HEK293 (cell line): ENCODE data around the gene CMTM1.

Source experiments
- CTCF ChIA-PET: fragments of 350-600 bp; formaldehyde crosslinking; extraction: SDS; loops from one replicate; lab custom pipeline; 2021; ENCODE audit warnings: antibody characterized with exemption; lab: Yijun Ruan, JAX
- POLR2A ChIA-PET: fragments of 300-600 bp; formaldehyde crosslinking; extraction: SDS; loops from one replicate; lab custom pipeline; 2020; ENCODE audit warnings: antibody characterized with exemption, inconsistent platforms; lab: Yijun Ruan, JAX
- H3K27ac ChIP-seq: fragments of 200-500 bp; sonication (Bioruptor generic); 2 replicates; pipeline ENCODE4 v1.5.1; 2014; ENCODE audit warnings: low read depth, low read length, control low read depth, inconsistent platforms; ENCODE audit errors: extremely low read depth
- H3K36me3 ChIP-seq, 2 experiments: fragments of 200-500 bp in 1 of 2; sonication (Bioruptor generic) in 1 of 2; 1 replicate in 1 of 2; 2 replicates in 1 of 2; pipeline ENCODE4 v1.5.1; 2014 to 2017; ENCODE audit warnings: inconsistent platforms in 2 of 2, low read length in 2 of 2; ENCODE audit not compliant: control insufficient read depth in 2 of 2, insufficient read depth in 1 of 2
- H3K4me1 ChIP-seq: fragments of 200-500 bp; sonication (Bioruptor generic); 2 replicates; pipeline ENCODE4 v1.5.1; 2014; ENCODE audit warnings: mild to moderate bottlenecking, low read length, inconsistent platforms; ENCODE audit not compliant: control insufficient read depth, insufficient read depth
- H3K4me3 ChIP-seq: 2 replicates; pipeline ENCODE4 v1.5.1; 2011; ENCODE audit warnings: low read depth, mild to moderate bottlenecking, control low read depth, low read length, moderate library complexity
- H3K9me3 ChIP-seq: fragments of 200-500 bp; sonication (Bioruptor generic); 2 replicates; pipeline ENCODE4 v1.5.1; 2014; ENCODE audit warnings: low read depth, low read length, inconsistent platforms; ENCODE audit not compliant: control insufficient read depth, insufficient read depth
- BCL11B ChIP-seq: fragments of 450-650 bp; formaldehyde crosslinking; IDR thresholded peaks from 2 replicates; pipeline ENCODE4 v1.5.1; 2016; ENCODE audit warnings: low read depth, missing biosample characterization, missing genetic modification characterization
- BCL6B ChIP-seq: fragments of 450-650 bp; formaldehyde crosslinking; IDR thresholded peaks from 2 replicates; pipeline ENCODE4 v1.5.1; 2017; ENCODE audit warnings: missing biosample characterization, missing genetic modification characterization
- GLI4 ChIP-seq: fragments of 450-650 bp; formaldehyde crosslinking; IDR thresholded peaks from 2 replicates; pipeline ENCODE4 v1.5.1; 2016; ENCODE audit warnings: missing biosample characterization, missing genetic modification characterization
- RBAK ChIP-seq: fragments of 450-650 bp; formaldehyde crosslinking; IDR thresholded peaks from 2 replicates; pipeline ENCODE4 v1.5.1; 2016; ENCODE audit warnings: missing biosample characterization, missing genetic modification characterization
- SP7 ChIP-seq: fragments of 450-650 bp; formaldehyde crosslinking; IDR thresholded peaks from 2 replicates; pipeline ENCODE4 v1.5.1; 2016; ENCODE audit warnings: missing biosample characterization, missing genetic modification characterization
- ZBTB17 ChIP-seq: fragments of 450-650 bp; formaldehyde crosslinking; IDR thresholded peaks from 2 replicates; pipeline ENCODE4 v1.5.1; 2016; ENCODE audit warnings: missing biosample characterization, missing genetic modification characterization
- ZIC2 ChIP-seq: fragments of 450-650 bp; formaldehyde crosslinking; IDR thresholded peaks from 2 replicates; pipeline ENCODE4 v1.5.1; 2016; ENCODE audit warnings: missing biosample characterization, missing genetic modification characterization
- ZNF112 ChIP-seq: fragments of 450-650 bp; formaldehyde crosslinking; IDR thresholded peaks from 2 replicates; pipeline ENCODE4 v1.5.0; 2017; ENCODE audit warnings: missing biosample characterization, missing genetic modification characterization
- ZNF148 ChIP-seq: fragments of 450-650 bp; formaldehyde crosslinking; IDR thresholded peaks from 2 replicates; pipeline ENCODE4 v1.5.0; 2017; ENCODE audit warnings: missing biosample characterization, missing genetic modification characterization, borderline replicate concordance
- ZNF155 ChIP-seq: fragments of 450-650 bp; formaldehyde crosslinking; IDR thresholded peaks from 2 replicates; pipeline ENCODE4 v1.5.1; 2016; ENCODE audit warnings: missing biosample characterization, missing genetic modification characterization
- ZNF248 ChIP-seq: fragments of 450-650 bp; formaldehyde crosslinking; IDR thresholded peaks from 2 replicates; pipeline ENCODE4 v1.5.1; 2017; ENCODE audit warnings: missing biosample characterization, missing genetic modification characterization
- ZNF335 ChIP-seq: fragments of 450-650 bp; formaldehyde crosslinking; conservative IDR thresholded peaks from 2 replicates; pipeline ENCODE4 v1.5.1; 2016; ENCODE audit warnings: missing biosample characterization, missing genetic modification characterization
- ZNF398 ChIP-seq: fragments of 450-650 bp; formaldehyde crosslinking; IDR thresholded peaks from 2 replicates; pipeline ENCODE4 v1.5.1; 2017; ENCODE audit warnings: missing biosample characterization, missing genetic modification characterization
- ZNF518A ChIP-seq: fragments of 450-650 bp; formaldehyde crosslinking; conservative IDR thresholded peaks from 2 replicates; pipeline ENCODE4 v1.5.1; 2016; ENCODE audit warnings: low read depth, missing biosample characterization, missing genetic modification characterization
- ZNF585B ChIP-seq: fragments of 450-650 bp; formaldehyde crosslinking; IDR thresholded peaks from 2 replicates; pipeline ENCODE4 v1.5.1; 2016; ENCODE audit warnings: missing biosample characterization, missing genetic modification characterization
- ZNF629 ChIP-seq: fragments of 450-650 bp; formaldehyde crosslinking; IDR thresholded peaks from 2 replicates; pipeline ENCODE4 v1.5.1; 2017; ENCODE audit warnings: missing biosample characterization, missing genetic modification characterization
- ZNF639 ChIP-seq: fragments of 450-650 bp; formaldehyde crosslinking; IDR thresholded peaks from 2 replicates; pipeline ENCODE4 v1.5.1; 2016; ENCODE audit warnings: missing biosample characterization, missing genetic modification characterization

Gene CMTM1

GRCh38 chr16:66616592-66616991, 50.4 kb downstream of the CMTM1 start:
- peaks cover 0 to 72% of the 10 kb centered on the region in 2 experiments; a peak in 1 of 3 replicates for H3K36me3 ChIP-seq
- H3K4me1 ChIP-seq: peaks cover 13% of the 10 kb centered on the region
- ChIA-PET POLR2A (no interaction called here), CTCF (interaction anchor here (0.7 to 5.3 kb wide), 3 partner anchors 8 to 36 kb away, joined by 4 to 28 read pairs (median 15); no protein-coding TSS in a partner anchor)
- H3K9me3 ChIP-seq: no peaks in the 10 kb centered on the region
- no peak overlapping the region for H3K4me3 ChIP-seq
- TF ChIP-seq ZNF335 (tag by site-specific recombination) (peak; percentile 31), ZNF148 (no peak), ZNF112 (tag by site-specific recombination) (no peak), ZNF398 (tag by site-specific recombination) (peak; percentile 89), BCL6B (tag by site-specific recombination) (no peak), ZNF639 (tag by site-specific recombination) (no peak), ZNF248 (tag by site-specific recombination) (no peak), ZNF585B (tag by site-specific recombination) (no peak), RBAK (tag by site-specific recombination) (no peak), SP7 (tag by site-specific recombination) (0 out of 2 replicates have a peak, but pooled peaks have one; percentile 37), ZNF518A (tag by site-specific recombination) (no peak), BCL11B (tag by site-specific recombination) (no peak), GLI4 (tag by site-specific recombination) (no peak), ZIC2 (peak; percentile 75; the same call in 1 of the 2 replicates), ZNF155 (tag by site-specific recombination) (no peak), ZNF629 (tag by site-specific recombination) (peak; percentile 28; the same call in 1 of the 2 replicates), ZBTB17 (0 out of 2 replicates have a peak, but pooled peaks have one; percentile 16)
- 0 out of 2 replicates have a peak overlapping the region, but pooled peaks have one; percentile 20 for H3K27ac ChIP-seq
